GM12892 (cell line): ENCODE measurements around the gene TRIM29.

Experiments used
- DNase-seq: peaks from one replicate; pipeline ENCODE4 v3.0.0; 2011; ENCODE audit not compliant: insufficient read length
- FAIRE-seq: peaks from 2 replicates; lab custom pipeline; 2011; peaks lifted over from hg19 to GRCh38; lab: Jason Lieb, UNC
- POLR2A ChIP-seq: IDR thresholded peaks from 2 replicates; pipeline ENCODE4 v1.6.1; 2011; ENCODE audit warnings: low read depth, low read length, control low read depth
- POLR2AphosphoS5 ChIP-seq: IDR thresholded peaks from 2 replicates; pipeline ENCODE4 v1.6.1; 2011; ENCODE audit warnings: low read depth, low read length, control low read depth
- TAF1 ChIP-seq: IDR thresholded peaks from 2 replicates; pipeline ENCODE4 v1.6.1; 2011; ENCODE audit warnings: low read depth, mild to moderate bottlenecking, control low read depth, low read length, borderline replicate concordance

TRIM29 gene

GRCh38 chr11:120123946-120124345, 14.0 kb downstream of the TRIM29 start:
- no peak for FAIRE-seq
- no peak for DNase-seq
- TF ChIP-seq POLR2A (no peak), POLR2AphosphoS5 (no peak), TAF1 (no peak)

- no peak for TF ChIP-seq POLR2A
- no peak for TF ChIP-seq POLR2AphosphoS5
- TF ChIP-seq TAF1 = no peak
- FAIRE-seq (no peak), DNase-seq (no peak)
These were observed 14.8 kb downstream of the TRIM29 start for GRCh38 chr11:120122924-120123683.

- TF ChIP-seq POLR2AphosphoS5 = no peak
- TF ChIP-seq TAF1 = no peak
- no peak for TF ChIP-seq POLR2A
- no peak for FAIRE-seq
- no peak for DNase-seq
These were observed 15.9 kb downstream of the TRIM29 start for GRCh38 chr11:120121914-120122473.

GRCh38 chr11:120121336-120121735, 16.6 kb downstream of the TRIM29 start:
- TF ChIP-seq POLR2A (no peak), TAF1 (no peak), POLR2AphosphoS5 (no peak)
- no peak for DNase-seq
- FAIRE-seq = no peak

GRCh38 chr11:120120805-120121335, 17.0 kb downstream of the TRIM29 start:
- FAIRE-seq (no peak), DNase-seq (no peak)
- TF ChIP-seq POLR2A (no peak), POLR2AphosphoS5 (no peak)

- FAIRE-seq (no peak), DNase-seq (no peak)
- TF ChIP-seq POLR2AphosphoS5 (no peak), TAF1 (no peak), POLR2A (no peak)
These were observed 18.8 kb downstream of the TRIM29 start for GRCh38 chr11:120119121-120119520.

- TF ChIP-seq POLR2AphosphoS5 (no peak), POLR2A (no peak), TAF1 (no peak)
- DNase-seq (no peak), FAIRE-seq (no peak)
These were observed 19.9 kb downstream of the TRIM29 start for GRCh38 chr11:120117991-120118390.

GRCh38 chr11:120116966-120117365, 20.9 kb downstream of the TRIM29 start:
- FAIRE-seq (no peak), DNase-seq (no peak)
- TF ChIP-seq POLR2AphosphoS5 = no peak
- no peak for TF ChIP-seq TAF1
- no peak for TF ChIP-seq POLR2A

- FAIRE-seq (no peak), DNase-seq (no peak)
- TF ChIP-seq TAF1 (no peak), POLR2A (no peak), POLR2AphosphoS5 (no peak)
These were observed 22.5 kb downstream of the TRIM29 start for GRCh38 chr11:120115272-120116000.

GRCh38 chr11:120112174-120112796, 25.6 kb downstream of the TRIM29 start:
- TF ChIP-seq POLR2AphosphoS5 (no peak), POLR2A (no peak), TAF1 (no peak)
- FAIRE-seq (no peak), DNase-seq (no peak)

GRCh38 chr11:120109531-120109930, 28.4 kb downstream of the TRIM29 start:
- FAIRE-seq (no peak), DNase-seq (no peak)
- TF ChIP-seq POLR2A = no peak
- no peak for TF ChIP-seq POLR2AphosphoS5
- no peak for TF ChIP-seq TAF1
